K562 (cell line): ENCODE results near the gene ATP4B. TPM values are rescaled to one million over a fixed set of nuclear protein-coding genes. Genes with fewer than 3 reads are reported as not detected.

Experiments
- ATAC-seq: fragments of 200-7000 bp; cut with Tn5 transposase; 3 replicates; pipeline ENCODE4 v1.9.1; 2020; ENCODE audit warnings: moderate library complexity
- BruUV-seq: library from RNA; stranded (reverse); fragments of 400-500 nt; replicated peaks from 2 replicates; lab custom pipeline; 2021; lab: Mats Ljungman, UMichigan
- CTCF ChIA-PET: fragments of 300-600 bp; formaldehyde crosslinking; extraction: SDS; loops from one replicate; lab custom pipeline; 2021; ENCODE audit warnings: low intra/inter-chr PET ratio; lab: Yijun Ruan, JAX
- POLR2A ChIA-PET: fragments of 300-600, 350-650 bp; sonication (Branson Sonifier 250); formaldehyde crosslinking; extraction: SDS; loops from one replicate; lab custom pipeline; 2021; ENCODE audit warnings: antibody characterized with exemption, inconsistent platforms; lab: Yijun Ruan, JAX
- DNase-seq, 4 experiments: peaks; one replicate each; pipeline versions ENCODE4 v3.0.0 to v3.0.0-alpha.2; 2011 to 2018; ENCODE audit warnings: low spot score in 3 of 4, mixed read lengths in 3 of 4; ENCODE audit errors: extremely low read depth in 1 of 4
- FAIRE-seq: peaks from 2 replicates; lab custom pipeline; 2011; peaks lifted over from hg19 to GRCh38; lab: Jason Lieb, UNC
- H2AFZ ChIP-seq: 2 replicates; pipeline ENCODE4 v1.6.0; 2011; ENCODE audit warnings: low read depth, low read length, control low read depth, inconsistent platforms
- H3K27ac ChIP-seq: fragments of 200-600 bp; 3 replicates; pipeline ENCODE4 v1.8.0; 2011; ENCODE audit warnings: low read depth, mild to moderate bottlenecking, control low read depth, inconsistent platforms, low read length, moderate library complexity, mixed read lengths; ENCODE audit errors: extremely low read depth
- H3K27me3 ChIP-seq, 2 experiments: fragments of 300-600 bp in 1 of 2; 2 replicates in 1 of 2; 3 replicates in 1 of 2; pipeline versions ENCODE4 v1.6.0 to v1.8.0; 2011; ENCODE audit warnings: inconsistent platforms in 2 of 2, low read length in 2 of 2, mild to moderate bottlenecking in 1 of 2, mixed read lengths in 1 of 2, moderate library complexity in 1 of 2; ENCODE audit not compliant: control insufficient read depth in 2 of 2, insufficient read depth in 2 of 2
- H3K36me3 ChIP-seq: fragments of 300-600 bp; 3 replicates; pipeline ENCODE4 v1.8.0; 2011; ENCODE audit warnings: mild to moderate bottlenecking, low read length, inconsistent platforms; ENCODE audit not compliant: control insufficient read depth, insufficient read depth
- H3K4me1 ChIP-seq, 2 experiments: fragments of 200-600 bp in 1 of 2; replicated peaks in 1 of 2; 2 replicates in 1 of 2; 3 replicates in 1 of 2; pipeline versions ENCODE4 v1.5.1 to v1.8.0; 2011; ENCODE audit warnings: inconsistent platforms in 2 of 2, low read length in 2 of 2, mild to moderate bottlenecking in 1 of 2, mixed read lengths in 1 of 2, moderate library complexity in 1 of 2; ENCODE audit not compliant: control insufficient read depth in 2 of 2, insufficient read depth in 2 of 2
- H3K4me2 ChIP-seq: 2 replicates; pipeline ENCODE4 v1.6.1; 2011; ENCODE audit warnings: low read length, control low read depth, inconsistent platforms, mixed read lengths; ENCODE audit not compliant: insufficient read depth
- H3K4me3 ChIP-seq: fragments of 200-600 bp; sonication (generic), shearing (Covaris generic); 2 replicates; pipeline ENCODE4 v1.5.1; 2016; ENCODE audit warnings: control low read depth, inconsistent platforms
- H3K79me2 ChIP-seq: fragments of 200-600 bp; 3 replicates; pipeline ENCODE4 v1.8.0; 2011; ENCODE audit warnings: low read length, inconsistent platforms; ENCODE audit not compliant: control insufficient read depth, insufficient read depth
- H3K9ac ChIP-seq, 2 experiments: 2 replicates each; pipeline versions ENCODE4 v1.6.0 to v1.6.1; 2011; ENCODE audit warnings: low read depth in 2 of 2, low read length in 2 of 2, control low read depth in 1 of 2, inconsistent platforms in 1 of 2, mild to moderate bottlenecking in 1 of 2, mixed read lengths in 1 of 2; ENCODE audit not compliant: insufficient read depth in 1 of 2
- H3K9me1 ChIP-seq: one replicate; pipeline ENCODE4 v1.6.0; 2011; ENCODE audit warnings: inconsistent platforms, mild to moderate bottlenecking, low read length, moderate library complexity; ENCODE audit not compliant: control insufficient read depth, insufficient read depth
- H3K9me3 ChIP-seq: replicated peaks from 2 replicates; pipeline ENCODE4 v1.5.1; 2011; ENCODE audit warnings: low read depth, low read length, inconsistent platforms; ENCODE audit not compliant: control insufficient read depth, insufficient read depth
- H4K20me1 ChIP-seq: replicated peaks from 2 replicates; pipeline ENCODE4 v1.6.1; 2011; ENCODE audit warnings: low read length, inconsistent platforms, mixed read lengths; ENCODE audit not compliant: control insufficient read depth, insufficient read depth
- ASH1L ChIP-seq: fragments of 450-650 bp; IDR thresholded peaks from 2 replicates; pipeline ENCODE4 v1.6.1; 2018; ENCODE audit warnings: borderline replicate concordance, mild to moderate bottlenecking, low read depth; ENCODE audit not compliant: partially characterized antibody
- CBFB ChIP-seq: sonication (generic); formaldehyde crosslinking; IDR thresholded peaks from 2 replicates; pipeline ENCODE4 v1.4.0; 2020; ENCODE audit warnings: mild to moderate bottlenecking, missing genetic modification reagents
- CLOCK ChIP-seq: fragments of 250-450 bp; sonication (Bioruptor Pico); IDR thresholded peaks from 2 replicates; pipeline ENCODE4 v1.4.0; 2020; ENCODE audit warnings: mild to moderate bottlenecking, moderate library complexity, borderline replicate concordance
- ELF2 ChIP-seq: fragments of 250-450 bp; sonication (Bioruptor Pico); IDR thresholded peaks from 2 replicates; pipeline ENCODE4 v1.5.0; 2021; ENCODE audit warnings: mild to moderate bottlenecking
- NELFE ChIP-seq: IDR thresholded peaks from 2 replicates; pipeline ENCODE4 v1.6.1; 2011; ENCODE audit warnings: mild to moderate bottlenecking; ENCODE audit not compliant: insufficient read depth, insufficient read length
- PHB2 ChIP-seq: fragments of 450-650 bp; IDR thresholded peaks from 2 replicates; pipeline ENCODE4 v1.6.1; 2017; ENCODE audit warnings: low read depth
- POLR2G ChIP-seq: fragments of 200-400 bp; formaldehyde crosslinking; IDR thresholded peaks from 2 replicates; pipeline ENCODE4 v1.6.1; 2017; ENCODE audit warnings: low read depth, mild to moderate bottlenecking, antibody characterized with exemption, low read length, moderate library complexity
- RBM14 ChIP-seq: fragments of 200-400 bp; formaldehyde crosslinking; IDR thresholded peaks from 2 replicates; pipeline ENCODE4 v1.6.1; 2018; ENCODE audit warnings: low read depth, mild to moderate bottlenecking, low read length, moderate library complexity, borderline replicate concordance; ENCODE audit not compliant: insufficient read depth
- WGBS: fragments of 100-300 bp; shearing (Covaris generic); methylation state at CpG from one replicate; pipeline ENCODE4 v1.1.6; 2016; ENCODE audit warnings: low coverage, mixed read lengths; ENCODE audit not compliant: insufficient coverage; ENCODE audit errors: missing lambda C conversion rate; 5-methylcytosine and 5-hydroxymethylcytosine counted together
- in situ Hi-C: fragments of 300-500 bp; cut with MboI; formaldehyde crosslinking; loops from 4 replicates; pipeline ENCODE4 v1.15.0; 2018; ENCODE audit warnings: inconsistent platforms, mixed read lengths
- intact Hi-C: fragments of 100-400 bp; cut with micrococcal nuclease; formaldehyde crosslinking; loops from 2 replicates; pipeline ENCODE4 v1.14.2; 2022
- polyA plus RNA-seq, 8 experiments: library from polyadenylated mRNA; depleted of rRNA in 4 of 8; stranded (reverse) in 5 of 8; unstranded in 3 of 8; fragments of >200 nt; fragmentation: Nextera tagmentation in 2 of 8; fragmentation: Illumina TruSeq in 1 of 8; extraction: Ambion mirVana in 2 of 8; extraction: Trizol in 1 of 8; gene quantifications; 2 replicates each; pipeline versions ENCODE4 v1.2.1 to v1.2.3, GENCODE V29; 2011 to 2014; ENCODE audit warnings: inconsistent platforms in 1 of 8, missing spikeins in 1 of 8
- total RNA-seq, 7 experiments: library from RNA; depleted of rRNA in 6 of 7; stranded (reverse); fragments of >200 nt in 6 of 7; fragmentation: Illumina TruSeq in 2 of 7; extraction: Trizol in 2 of 7; gene quantifications; 2 replicates each; pipeline versions ENCODE4 v1.2.1 to v1.2.3, GENCODE V29; 2011 to 2021; ENCODE audit warnings: low replicate concordance in 1 of 7
- TF ChIP-seq, protein P1 (sequence below): sonication (generic); formaldehyde crosslinking; IDR thresholded peaks from 2 replicates; pipeline ENCODE4 v1.8.0; 2022; ENCODE audit warnings: mild to moderate bottlenecking, missing genetic modification reagents, borderline replicate concordance

ATP4B gene
- total and polyA plus RNA-seq, 9 of the 15 experiments (the other 6 are each of a cell fraction or from before 2014, with no cell fraction given) = not detected

DNA sequence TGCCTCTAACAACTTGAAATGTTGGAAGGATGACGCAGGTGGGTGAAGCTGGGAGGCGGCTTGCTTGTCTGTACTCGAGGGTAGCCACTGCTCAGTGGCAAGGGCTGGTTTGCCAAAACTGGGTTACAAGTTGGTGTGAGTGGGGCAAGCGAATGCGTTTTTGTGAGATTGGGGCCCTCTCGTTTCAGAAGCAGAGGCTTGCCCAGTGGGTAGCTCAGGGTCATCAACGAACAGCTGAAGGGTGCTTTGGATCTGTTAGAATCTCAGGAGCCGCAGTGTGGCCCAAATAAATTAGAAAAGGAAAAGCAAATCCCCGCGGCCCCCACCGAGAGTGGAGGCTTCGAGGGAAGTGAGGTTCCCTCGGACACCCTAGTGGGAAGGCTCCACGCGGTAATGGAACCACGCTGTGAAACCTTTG, 7.3 kb downstream of the ATP4B start:
- no peak overlapping the region for H3K4me2 ChIP-seq
- FAIRE-seq (no peak), ATAC-seq (no peak), DNase-seq (no peak)
- peaks cover 10 to 43% of the 10 kb centered on the region in 2 experiments; a peak in 4 of 5 replicates for H3K27me3 ChIP-seq
- H3K4me3 ChIP-seq = no peak overlapping the region
- in situ Hi-C loops (loop anchor here (10.0 kb wide), 1 partner anchor 264 kb away; no protein-coding TSS in a partner anchor), intact Hi-C loops (no loop called here)
- no peak overlapping the region for H3K27ac ChIP-seq
- no peaks in the 10 kb centered on the region; the same call in 1 of the 2 replicates for H4K20me1 ChIP-seq
- H3K9me3 ChIP-seq = no peaks in the 10 kb centered on the region
- H3K9ac ChIP-seq = no peak overlapping the region
- 20% methylated on average over 12 of the region's 16 CpGs for WGBS
- no peak overlapping the region for H2AFZ ChIP-seq
- POLR2A ChIA-PET = interaction anchor here (0.6 kb wide), 2 partner anchors 295 to 1408 kb away, joined by 4 to 5 read pairs; no protein-coding TSS in a partner anchor
- CTCF ChIA-PET = no interaction called here
- no peak for TF ChIP-seq ELF2 (CRISPR knock-in tag)
- no peak for TF ChIP-seq PHB2
- TF ChIP-seq CBFB (CRISPR knock-in tag) = no peak
- no peak for TF ChIP-seq RBM14
- TF ChIP-seq CLOCK (CRISPR knock-in tag) = no peak
- no peak for TF ChIP-seq ASH1L
- TF ChIP-seq POLR2G = no peak
- no peak for TF ChIP-seq NELFE
- TF ChIP-seq, protein P1, sequence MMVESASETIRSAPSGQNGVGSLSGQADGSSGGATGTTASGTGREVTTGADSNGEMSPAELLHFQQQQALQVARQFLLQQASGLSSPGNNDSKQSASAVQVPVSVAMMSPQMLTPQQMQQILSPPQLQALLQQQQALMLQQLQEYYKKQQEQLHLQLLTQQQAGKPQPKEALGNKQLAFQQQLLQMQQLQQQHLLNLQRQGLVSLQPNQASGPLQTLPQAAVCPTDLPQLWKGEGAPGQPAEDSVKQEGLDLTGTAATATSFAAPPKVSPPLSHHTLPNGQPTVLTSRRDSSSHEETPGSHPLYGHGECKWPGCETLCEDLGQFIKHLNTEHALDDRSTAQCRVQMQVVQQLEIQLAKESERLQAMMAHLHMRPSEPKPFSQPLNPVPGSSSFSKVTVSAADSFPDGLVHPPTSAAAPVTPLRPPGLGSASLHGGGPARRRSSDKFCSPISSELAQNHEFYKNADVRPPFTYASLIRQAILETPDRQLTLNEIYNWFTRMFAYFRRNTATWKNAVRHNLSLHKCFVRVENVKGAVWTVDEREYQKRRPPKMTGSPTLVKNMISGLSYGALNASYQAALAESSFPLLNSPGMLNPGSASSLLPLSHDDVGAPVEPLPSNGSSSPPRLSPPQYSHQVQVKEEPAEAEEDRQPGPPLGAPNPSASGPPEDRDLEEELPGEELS (CRISPR knock-in tag) = no peak
- H3K79me2 ChIP-seq = no peaks in the 10 kb centered on the region
- no TSS peak for BruUV-seq
- no peaks in the 10 kb centered on the region for H3K9me1 ChIP-seq
- peaks cover 0 to 3% of the 10 kb centered on the region in 2 experiments; a peak in 1 of 5 replicates for H3K4me1 ChIP-seq
- no peaks in the 10 kb centered on the region for H3K36me3 ChIP-seq
